ENCODE data around the gene MDN1.
"Not testable (repeated sequence)": the region's sequence is repeated elsewhere in the genome, so short reads cannot be mapped to it uniquely, and the experiment has no call there.

Gene MDN1

GRCh38 chr6:89734526-89734925 lies 85.1 kb downstream of the MDN1 start:
- Histone ChIP-seq H3K36me3 (ENCODE audit: insufficient read depth, insufficient read length, low read length) (peaks cover 60% of the 10 kb centered on the region), H3K4me1 (ENCODE audit: insufficient read depth, insufficient read length) (no peaks in the 10 kb centered on the region), H3K9ac (ENCODE audit: insufficient read length, low read depth) (no peak overlapping the region), H3K27me3 (ENCODE audit: insufficient read depth, insufficient read length) (no peaks in the 10 kb centered on the region), H3K9me3 (ENCODE audit: insufficient read depth, low read length) (no peaks in the 10 kb centered on the region), H3K4me3 (ENCODE audit: insufficient read length, low read depth) (no peak overlapping the region)
- no peak for DNase-seq (ENCODE audit: low read depth, low spot score)
- TF ChIP-seq SUZ12 (IDR thresholded peaks at IDR 0.05; ENCODE audit: extremely low read depth, insufficient read depth, insufficient read length), result no peak
- no peak for TF ChIP-seq ZNF274 (IDR thresholded peaks at IDR 0.05; ENCODE audit: low read depth, low read length)
- no peak for TF ChIP-seq YY1 (IDR thresholded peaks at IDR 0.05; ENCODE audit: insufficient read depth, insufficient read length)

- no peaks in the 10 kb centered on the region for H3K4me1 ChIP-seq (ENCODE audit: insufficient read depth, insufficient read length)
- TF ChIP-seq SUZ12 (IDR thresholded peaks at IDR 0.05; ENCODE audit: extremely low read depth, insufficient read depth, insufficient read length), result no peak
- no peak for TF ChIP-seq YY1 (IDR thresholded peaks at IDR 0.05; ENCODE audit: insufficient read depth, insufficient read length)
- TF ChIP-seq ZNF274 (IDR thresholded peaks at IDR 0.05; ENCODE audit: low read depth, low read length), result no peak
- H3K9ac ChIP-seq (ENCODE audit: insufficient read length, low read depth), result no peak overlapping the region
- DNase-seq (ENCODE audit: low read depth, low spot score), result no peak
- no peaks in the 10 kb centered on the region for H3K9me3 ChIP-seq (ENCODE audit: insufficient read depth, low read length)
- no peak overlapping the region for H3K4me3 ChIP-seq (ENCODE audit: insufficient read length, low read depth)
- H3K36me3 ChIP-seq (ENCODE audit: insufficient read depth, insufficient read length, low read length), result peaks cover 64% of the 10 kb centered on the region
- H3K27me3 ChIP-seq (ENCODE audit: insufficient read depth, insufficient read length), result no peaks in the 10 kb centered on the region
These were observed 87.5 kb downstream of the MDN1 start for GRCh38 chr6:89731924-89732567.

GRCh38 chr6:89731262-89731661 lies 88.3 kb downstream of the MDN1 start:
- H3K36me3 ChIP-seq (ENCODE audit: insufficient read depth, insufficient read length, low read length), result peaks cover 63% of the 10 kb centered on the region
- not testable (repeated sequence) for H3K27me3 ChIP-seq (ENCODE audit: insufficient read depth, insufficient read length); H3K4me1 ChIP-seq (ENCODE audit: insufficient read depth, insufficient read length)

GRCh38 chr6:89729818-89730217 lies 89.8 kb downstream of the MDN1 start:
- TF ChIP-seq ZNF274 (IDR thresholded peaks at IDR 0.05; ENCODE audit: low read depth, low read length) (no peak), SUZ12 (IDR thresholded peaks at IDR 0.05; ENCODE audit: extremely low read depth, insufficient read depth, insufficient read length) (no peak), YY1 (IDR thresholded peaks at IDR 0.05; ENCODE audit: insufficient read depth, insufficient read length) (no peak)
- Histone ChIP-seq H3K27me3 (ENCODE audit: insufficient read depth, insufficient read length) (no peaks in the 10 kb centered on the region), H3K36me3 (ENCODE audit: insufficient read depth, insufficient read length, low read length) (peaks cover 73% of the 10 kb centered on the region), H3K9ac (ENCODE audit: insufficient read length, low read depth) (no peak overlapping the region), H3K4me3 (ENCODE audit: insufficient read length, low read depth) (no peak overlapping the region), H3K4me1 (ENCODE audit: insufficient read depth, insufficient read length) (no peaks in the 10 kb centered on the region), H3K9me3 (ENCODE audit: insufficient read depth, low read length) (no peaks in the 10 kb centered on the region)
- no peak for DNase-seq (ENCODE audit: low read depth, low spot score)

More at GRCh38 chr6:89731262-89731661, 88.3 kb downstream of the MDN1 start:
- H3K4me3 ChIP-seq (ENCODE audit: insufficient read length, low read depth); DNase-seq (ENCODE audit: low read depth, low spot score); H3K9ac ChIP-seq (ENCODE audit: insufficient read length, low read depth); H3K9me3 ChIP-seq (ENCODE audit: insufficient read depth, low read length): not testable (repeated sequence)

GRCh38 chr6:89727501-89727900 lies 92.1 kb downstream of the MDN1 start:
- Histone ChIP-seq H3K4me3 (ENCODE audit: insufficient read length, low read depth) (no peak overlapping the region), H3K9ac (ENCODE audit: insufficient read length, low read depth) (no peak overlapping the region), H3K4me1 (ENCODE audit: insufficient read depth, insufficient read length) (no peaks in the 10 kb centered on the region), H3K36me3 (ENCODE audit: insufficient read depth, insufficient read length, low read length) (peaks cover 86% of the 10 kb centered on the region), H3K9me3 (ENCODE audit: insufficient read depth, low read length) (no peaks in the 10 kb centered on the region), H3K27me3 (ENCODE audit: insufficient read depth, insufficient read length) (no peaks in the 10 kb centered on the region)
- TF ChIP-seq SUZ12 (IDR thresholded peaks at IDR 0.05; ENCODE audit: extremely low read depth, insufficient read depth, insufficient read length), result no peak
- no peak for TF ChIP-seq YY1 (IDR thresholded peaks at IDR 0.05; ENCODE audit: insufficient read depth, insufficient read length)
- TF ChIP-seq ZNF274 (IDR thresholded peaks at IDR 0.05; ENCODE audit: low read depth, low read length), result no peak
- no peak for DNase-seq (ENCODE audit: low read depth, low spot score)

GRCh38 chr6:89724981-89725380 lies 94.6 kb downstream of the MDN1 start:
- Histone ChIP-seq H3K4me3 (ENCODE audit: insufficient read length, low read depth) (no peak overlapping the region), H3K36me3 (ENCODE audit: insufficient read depth, insufficient read length, low read length) (peaks cover 81% of the 10 kb centered on the region), H3K4me1 (ENCODE audit: insufficient read depth, insufficient read length) (no peaks in the 10 kb centered on the region), H3K27me3 (ENCODE audit: insufficient read depth, insufficient read length) (no peaks in the 10 kb centered on the region), H3K9ac (ENCODE audit: insufficient read length, low read depth) (no peak overlapping the region), H3K9me3 (ENCODE audit: insufficient read depth, low read length) (no peaks in the 10 kb centered on the region)
- DNase-seq (ENCODE audit: low read depth, low spot score), result no peak
- TF ChIP-seq SUZ12 (IDR thresholded peaks at IDR 0.05; ENCODE audit: extremely low read depth, insufficient read depth, insufficient read length), result no peak
- TF ChIP-seq YY1 (IDR thresholded peaks at IDR 0.05; ENCODE audit: insufficient read depth, insufficient read length), result no peak
- no peak for TF ChIP-seq ZNF274 (IDR thresholded peaks at IDR 0.05; ENCODE audit: low read depth, low read length)

- H3K36me3 ChIP-seq (ENCODE audit: insufficient read depth, insufficient read length, low read length), result peaks cover 74% of the 10 kb centered on the region
- no peaks in the 10 kb centered on the region for H3K4me1 ChIP-seq (ENCODE audit: insufficient read depth, insufficient read length)
- H3K9ac ChIP-seq (ENCODE audit: insufficient read length, low read depth), result no peak overlapping the region
- H3K27me3 ChIP-seq (ENCODE audit: insufficient read depth, insufficient read length), result no peaks in the 10 kb centered on the region
- no peak for DNase-seq (ENCODE audit: low read depth, low spot score)
- TF ChIP-seq YY1 (IDR thresholded peaks at IDR 0.05; ENCODE audit: insufficient read depth, insufficient read length) (no peak), ZNF274 (IDR thresholded peaks at IDR 0.05; ENCODE audit: low read depth, low read length) (no peak), SUZ12 (IDR thresholded peaks at IDR 0.05; ENCODE audit: extremely low read depth, insufficient read depth, insufficient read length) (no peak)
- H3K4me3 ChIP-seq (ENCODE audit: insufficient read length, low read depth), result no peak overlapping the region
- no peaks in the 10 kb centered on the region for H3K9me3 ChIP-seq (ENCODE audit: insufficient read depth, low read length)
These were observed 96.5 kb downstream of the MDN1 start for GRCh38 chr6:89723046-89723445.
